Measurements from ENCODE around the gene SECISBP2.

The SECISBP2 gene

DNA sequence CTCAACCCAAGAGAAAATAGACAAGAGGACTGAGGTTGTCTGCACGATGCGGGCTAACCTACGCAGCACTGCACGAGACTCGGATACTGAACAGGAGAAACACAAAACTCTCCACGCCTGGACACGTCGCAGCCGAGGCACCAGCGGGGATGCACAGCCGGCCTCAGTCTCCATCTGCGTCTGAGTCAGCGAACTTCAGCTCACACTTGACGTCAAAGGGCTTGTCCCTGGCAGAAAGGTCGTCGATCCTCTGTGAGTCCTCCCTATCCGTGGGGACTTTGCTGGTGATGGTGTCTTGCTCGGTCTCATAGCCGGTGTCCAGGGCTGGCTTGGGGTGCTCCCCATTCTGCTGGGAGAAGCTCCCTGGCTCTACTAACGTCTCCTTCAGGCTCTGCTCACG is 60.2 kb downstream of the SECISBP2 start:
- H3K27ac ChIP-seq, result no peak overlapping the region
- no peak for DNase-seq (ENCODE audit: low read depth, low spot score)

DNA sequence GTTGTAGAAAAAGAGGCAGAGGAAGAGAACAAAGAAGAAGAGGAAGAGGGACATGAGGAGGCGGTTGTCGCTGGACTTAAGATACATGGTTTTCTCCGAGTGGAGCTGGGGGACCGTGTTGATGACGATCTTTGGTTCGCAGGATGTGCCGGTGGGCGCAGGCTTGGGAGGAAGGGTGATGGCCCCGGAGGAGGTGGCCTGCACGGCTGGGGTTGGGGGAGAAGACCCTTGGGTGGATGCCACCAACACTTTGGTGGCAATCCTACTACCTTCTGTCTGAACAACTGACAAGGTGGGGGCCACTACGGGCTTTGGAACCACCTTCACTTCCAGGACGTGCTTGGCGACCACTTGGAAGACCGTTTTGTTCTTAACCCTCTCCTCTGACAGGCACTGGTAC is 60.7 kb downstream of the SECISBP2 start:
- DNase-seq (ENCODE audit: low read depth, low spot score), result no peak
- no peak overlapping the region for H3K27ac ChIP-seq

GRCh38 chr9:89379508-89380115 is 61.3 kb downstream of the SECISBP2 start:
- no peak overlapping the region for H3K27ac ChIP-seq
- no peak for DNase-seq (ENCODE audit: low read depth, low spot score)

- no peak for DNase-seq (ENCODE audit: low read depth, low spot score)
- H3K27ac ChIP-seq, result no peak overlapping the region
Measured at GRCh38 chr9:89380437-89381307, 62.4 kb downstream of the SECISBP2 start.

- no peak overlapping the region for H3K27ac ChIP-seq
- no peak for DNase-seq (ENCODE audit: low read depth, low spot score)
Measured at GRCh38 chr9:89381308-89381609, 63.0 kb downstream of the SECISBP2 start.

GRCh38 chr9:89382026-89382986 is 64.0 kb downstream of the SECISBP2 start:
- no peak overlapping the region for H3K27ac ChIP-seq
- no peak for DNase-seq (ENCODE audit: low read depth, low spot score)

- H3K27ac ChIP-seq, result no peak overlapping the region
Measured at GRCh38 chr9:89383030-89383720, 64.9 kb downstream of the SECISBP2 start.

GRCh38 chr9:89383721-89384300 is 65.5 kb downstream of the SECISBP2 start:
- no peak overlapping the region for H3K27ac ChIP-seq

More at GRCh38 chr9:89383030-89383720, 64.9 kb downstream of the SECISBP2 start:
- no peak for DNase-seq (ENCODE audit: low read depth, low spot score)

GRCh38 chr9:89384783-89385182 is 66.5 kb downstream of the SECISBP2 start:
- no peak overlapping the region for H3K27ac ChIP-seq
- no peak for DNase-seq (ENCODE audit: low read depth, low spot score)

More at GRCh38 chr9:89383721-89384300, 65.5 kb downstream of the SECISBP2 start:
- no peak for DNase-seq (ENCODE audit: low read depth, low spot score)

- DNase-seq (ENCODE audit: low read depth, low spot score), result no peak
- no peak overlapping the region for H3K27ac ChIP-seq
Measured at GRCh38 chr9:89386206-89386605, 67.9 kb downstream of the SECISBP2 start.

DNA sequence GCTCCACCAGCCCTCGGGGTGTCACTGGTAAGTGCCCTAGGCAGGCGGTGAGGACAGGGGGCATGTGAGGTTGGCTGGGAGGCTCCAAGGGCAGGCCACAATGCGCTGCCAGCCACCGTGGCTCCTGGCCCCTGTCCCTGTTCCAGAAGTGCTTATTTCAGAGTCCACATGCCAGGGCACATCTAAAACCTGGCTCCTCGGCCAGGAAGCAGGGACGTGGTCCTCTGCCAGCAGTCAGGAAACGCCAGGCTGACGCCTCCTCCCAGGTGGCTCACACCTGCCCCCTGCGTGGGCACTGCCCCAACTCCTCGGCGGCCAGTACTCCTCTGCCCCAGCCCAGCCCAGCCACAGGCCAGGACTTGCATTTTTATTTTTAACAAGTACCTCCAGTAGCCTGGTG is 68.5 kb downstream of the SECISBP2 start:
- DNase-seq (ENCODE audit: low read depth, low spot score), result no peak
- H3K27ac ChIP-seq, result no peak overlapping the region

GRCh38 chr9:89387197-89387849 is 69.0 kb downstream of the SECISBP2 start:
- DNase-seq (ENCODE audit: low read depth, low spot score), result no peak
- no peak overlapping the region for H3K27ac ChIP-seq

GRCh38 chr9:89388084-89388867 is 70.0 kb downstream of the SECISBP2 start:
- peak overlapping the region; percentile 46 for H3K27ac ChIP-seq
- DNase-seq (ENCODE audit: low read depth, low spot score), result peak; percentile 65

DNA sequence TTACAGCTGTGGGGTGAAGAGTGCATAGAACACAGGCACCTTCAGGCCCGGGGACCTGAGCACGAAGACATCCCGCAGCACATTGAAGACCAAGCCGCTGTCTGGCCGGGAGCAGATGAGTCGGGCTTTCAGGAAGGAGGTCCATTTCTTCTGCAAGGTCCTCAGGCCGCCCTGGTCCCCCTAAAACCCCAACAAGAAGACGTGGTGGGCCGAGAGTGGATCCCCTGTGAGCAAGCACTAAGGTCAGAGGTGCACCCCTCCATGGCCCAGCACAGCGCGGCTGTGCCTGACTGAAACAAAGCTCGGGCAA is 70.5 kb downstream of the SECISBP2 start:
- H3K27ac ChIP-seq, result no peak overlapping the region
- no peak for DNase-seq (ENCODE audit: low read depth, low spot score)

DNA sequence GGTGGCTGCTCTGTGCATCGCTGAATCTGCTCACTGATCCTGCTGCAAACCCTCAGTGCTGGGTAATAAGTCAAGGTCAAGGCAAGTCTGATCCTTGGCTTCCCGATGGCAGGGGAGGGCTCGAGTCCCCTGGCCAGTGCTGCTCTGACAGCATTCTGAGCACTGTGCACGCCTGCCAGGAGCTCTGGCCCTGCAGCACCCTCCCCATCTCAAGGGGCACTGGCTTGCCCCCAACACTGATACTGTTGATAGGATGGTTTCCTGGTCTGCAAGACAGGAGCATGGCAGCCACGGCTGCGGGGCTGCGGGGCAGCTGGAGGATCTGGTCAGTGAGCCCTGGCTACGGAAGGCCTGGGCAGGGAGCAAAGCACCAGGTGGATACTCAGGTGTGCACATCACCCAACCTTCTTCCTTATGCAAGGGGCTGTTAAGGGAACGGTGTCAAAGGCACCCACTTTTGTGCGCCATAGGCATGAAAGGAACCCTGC is 71.8 kb downstream of the SECISBP2 start:
- no peak for DNase-seq (ENCODE audit: low read depth, low spot score)
- H3K27ac ChIP-seq, result no peak overlapping the region

DNA sequence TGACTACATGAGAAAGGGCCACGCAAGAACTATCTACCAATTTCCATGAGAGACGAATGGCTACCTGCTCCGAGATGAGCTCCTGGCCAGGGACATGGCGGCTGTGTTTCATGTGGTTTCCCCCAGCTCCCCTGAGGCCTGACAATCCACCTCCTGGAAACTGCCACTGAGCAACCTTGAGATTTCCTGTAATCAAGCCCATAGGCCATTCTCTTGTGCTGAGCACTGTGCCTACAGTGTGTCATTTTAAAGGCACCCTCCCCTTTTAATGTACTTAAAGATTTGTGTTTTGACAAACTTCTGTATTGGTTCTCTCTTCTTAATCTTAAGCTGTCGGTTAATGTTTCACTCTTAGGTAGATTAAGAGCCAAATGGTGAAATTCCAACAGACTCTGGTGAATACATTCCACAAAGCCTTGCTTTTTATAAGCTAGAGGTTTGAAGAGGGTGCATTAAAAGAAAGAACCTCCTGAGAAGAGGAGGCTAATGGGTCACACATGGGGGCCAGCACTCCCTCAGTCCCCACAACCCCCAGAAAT is 72.3 kb downstream of the SECISBP2 start:
- H3K27ac ChIP-seq, result no peak overlapping the region
- DNase-seq (ENCODE audit: low read depth, low spot score), result no peak

DNA sequence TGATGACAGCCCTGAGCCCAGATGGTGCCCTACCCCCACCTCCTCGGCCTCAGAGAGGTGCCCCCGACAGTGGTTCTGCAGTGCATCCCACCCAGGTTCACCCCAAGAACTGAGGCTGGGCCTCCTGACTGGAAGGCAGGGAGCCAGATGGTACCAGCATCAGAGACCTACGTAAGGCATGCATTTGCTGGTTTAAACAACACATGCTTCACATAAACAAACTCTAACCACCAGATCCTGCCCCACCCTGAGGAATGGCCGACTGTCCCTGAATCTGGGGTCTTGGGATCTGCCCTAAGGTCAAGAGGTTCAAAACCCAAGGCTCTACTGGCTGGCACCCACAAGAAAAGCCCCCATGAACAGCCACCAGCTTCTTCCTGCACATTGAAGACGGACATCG is 73.3 kb downstream of the SECISBP2 start:
- H3K27ac ChIP-seq, result no peak overlapping the region
- DNase-seq (ENCODE audit: low read depth, low spot score), result no peak

DNA sequence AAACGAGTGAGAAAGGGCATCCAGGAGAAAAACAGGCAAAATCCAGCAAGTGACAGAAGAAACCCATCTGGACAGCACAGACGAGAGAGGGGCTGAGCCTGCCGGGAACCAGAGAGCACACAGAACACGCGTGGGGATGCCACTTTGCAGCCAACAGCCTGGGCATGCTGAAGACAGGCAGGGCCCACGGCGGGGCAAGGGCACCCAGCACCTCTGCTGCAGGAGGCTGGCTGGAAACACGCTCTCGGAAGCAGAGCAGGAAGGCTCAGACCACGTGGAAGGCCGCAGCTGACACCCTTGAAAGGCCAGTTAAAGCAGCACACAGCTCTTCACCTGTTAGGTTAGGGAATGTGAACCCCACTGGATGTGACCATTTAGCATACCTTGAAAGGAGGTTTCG is 76.1 kb downstream of the SECISBP2 start:
- no peak for DNase-seq (ENCODE audit: low read depth, low spot score)
- no peak overlapping the region for H3K27ac ChIP-seq

All from epithelial cell of prostate (primary cell).